ENCODE data around the gene BCL2L11. TPM values are rescaled to one million over a fixed set of nuclear protein-coding genes. Genes with fewer than 3 reads are reported as not detected.
A peak's percentile ranks its signal among the peaks of the same experiment; 100 is the strongest.

The BCL2L11 gene
- total and polyA plus RNA-seq, 9 of the 15 experiments (the other 6 are each of a cell fraction or from before 2014, with no cell fraction given): 2.2 to 18.8 (median 5.0) TPM

DNA sequence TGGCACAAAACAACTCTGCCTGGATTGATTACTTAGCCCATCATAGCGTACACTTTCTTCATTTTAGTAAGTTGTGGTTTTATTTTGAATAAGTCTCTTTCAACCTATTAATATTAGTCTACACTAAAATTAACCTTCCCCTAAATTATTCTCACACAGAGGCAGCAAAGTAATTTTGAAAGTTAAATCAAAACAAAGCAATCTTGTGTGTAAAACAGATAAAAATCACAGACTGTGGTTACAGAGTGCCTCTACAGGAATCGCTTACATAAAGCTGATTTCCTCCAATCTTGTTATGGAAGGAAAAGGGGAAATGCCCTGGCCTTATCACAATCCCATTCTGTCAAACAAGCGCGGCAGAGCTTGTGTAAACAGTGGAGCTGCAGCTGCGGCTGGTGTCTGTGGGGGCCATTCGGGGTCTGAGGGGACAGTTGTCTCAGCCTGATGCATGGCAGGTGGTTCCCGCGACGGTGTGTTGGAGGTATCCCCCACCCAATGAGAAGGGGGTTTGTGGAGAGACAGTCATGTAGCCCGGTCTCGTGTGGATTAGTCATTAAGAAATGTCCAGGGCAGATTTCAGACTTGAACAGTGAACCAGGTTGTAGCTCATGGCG, 42.1 kb downstream of the BCL2L11 start (continued):
- TF ChIP-seq, protein P1, sequence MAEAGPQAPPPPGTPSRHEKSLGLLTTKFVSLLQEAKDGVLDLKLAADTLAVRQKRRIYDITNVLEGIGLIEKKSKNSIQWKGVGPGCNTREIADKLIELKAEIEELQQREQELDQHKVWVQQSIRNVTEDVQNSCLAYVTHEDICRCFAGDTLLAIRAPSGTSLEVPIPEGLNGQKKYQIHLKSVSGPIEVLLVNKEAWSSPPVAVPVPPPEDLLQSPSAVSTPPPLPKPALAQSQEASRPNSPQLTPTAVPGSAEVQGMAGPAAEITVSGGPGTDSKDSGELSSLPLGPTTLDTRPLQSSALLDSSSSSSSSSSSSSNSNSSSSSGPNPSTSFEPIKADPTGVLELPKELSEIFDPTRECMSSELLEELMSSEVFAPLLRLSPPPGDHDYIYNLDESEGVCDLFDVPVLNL (CRISPR knock-in tag; IDR thresholded peaks at IDR 0.05; ENCODE audit: low read depth): no peak
- TF ChIP-seq, protein P2, sequence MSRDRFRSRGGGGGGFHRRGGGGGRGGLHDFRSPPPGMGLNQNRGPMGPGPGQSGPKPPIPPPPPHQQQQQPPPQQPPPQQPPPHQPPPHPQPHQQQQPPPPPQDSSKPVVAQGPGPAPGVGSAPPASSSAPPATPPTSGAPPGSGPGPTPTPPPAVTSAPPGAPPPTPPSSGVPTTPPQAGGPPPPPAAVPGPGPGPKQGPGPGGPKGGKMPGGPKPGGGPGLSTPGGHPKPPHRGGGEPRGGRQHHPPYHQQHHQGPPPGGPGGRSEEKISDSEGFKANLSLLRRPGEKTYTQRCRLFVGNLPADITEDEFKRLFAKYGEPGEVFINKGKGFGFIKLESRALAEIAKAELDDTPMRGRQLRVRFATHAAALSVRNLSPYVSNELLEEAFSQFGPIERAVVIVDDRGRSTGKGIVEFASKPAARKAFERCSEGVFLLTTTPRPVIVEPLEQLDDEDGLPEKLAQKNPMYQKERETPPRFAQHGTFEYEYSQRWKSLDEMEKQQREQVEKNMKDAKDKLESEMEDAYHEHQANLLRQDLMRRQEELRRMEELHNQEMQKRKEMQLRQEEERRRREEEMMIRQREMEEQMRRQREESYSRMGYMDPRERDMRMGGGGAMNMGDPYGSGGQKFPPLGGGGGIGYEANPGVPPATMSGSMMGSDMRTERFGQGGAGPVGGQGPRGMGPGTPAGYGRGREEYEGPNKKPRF (IDR thresholded peaks at IDR 0.05; ENCODE audit: low read depth, low read length): no peak
- TF ChIP-seq, protein P3, sequence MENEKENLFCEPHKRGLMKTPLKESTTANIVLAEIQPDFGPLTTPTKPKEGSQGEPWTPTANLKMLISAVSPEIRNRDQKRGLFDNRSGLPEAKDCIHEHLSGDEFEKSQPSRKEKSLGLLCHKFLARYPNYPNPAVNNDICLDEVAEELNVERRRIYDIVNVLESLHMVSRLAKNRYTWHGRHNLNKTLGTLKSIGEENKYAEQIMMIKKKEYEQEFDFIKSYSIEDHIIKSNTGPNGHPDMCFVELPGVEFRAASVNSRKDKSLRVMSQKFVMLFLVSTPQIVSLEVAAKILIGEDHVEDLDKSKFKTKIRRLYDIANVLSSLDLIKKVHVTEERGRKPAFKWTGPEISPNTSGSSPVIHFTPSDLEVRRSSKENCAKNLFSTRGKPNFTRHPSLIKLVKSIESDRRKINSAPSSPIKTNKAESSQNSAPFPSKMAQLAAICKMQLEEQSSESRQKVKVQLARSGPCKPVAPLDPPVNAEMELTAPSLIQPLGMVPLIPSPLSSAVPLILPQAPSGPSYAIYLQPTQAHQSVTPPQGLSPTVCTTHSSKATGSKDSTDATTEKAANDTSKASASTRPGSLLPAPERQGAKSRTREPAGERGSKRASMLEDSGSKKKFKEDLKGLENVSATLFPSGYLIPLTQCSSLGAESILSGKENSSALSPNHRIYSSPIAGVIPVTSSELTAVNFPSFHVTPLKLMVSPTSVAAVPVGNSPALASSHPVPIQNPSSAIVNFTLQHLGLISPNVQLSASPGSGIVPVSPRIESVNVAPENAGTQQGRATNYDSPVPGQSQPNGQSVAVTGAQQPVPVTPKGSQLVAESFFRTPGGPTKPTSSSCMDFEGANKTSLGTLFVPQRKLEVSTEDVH (IDR thresholded peaks at IDR 0.05; ENCODE audit: low read depth, partially characterized antibody): no peak
- TF ChIP-seq ILK (tag; IDR thresholded peaks at IDR 0.05; ENCODE audit: borderline replicate concordance, low read depth): no peak
- TF ChIP-seq HDAC1 (IDR thresholded peaks at IDR 0.05): peak; percentile 76 to 100; a peak in 2 of 4 replicates
- TF ChIP-seq, protein P4, sequence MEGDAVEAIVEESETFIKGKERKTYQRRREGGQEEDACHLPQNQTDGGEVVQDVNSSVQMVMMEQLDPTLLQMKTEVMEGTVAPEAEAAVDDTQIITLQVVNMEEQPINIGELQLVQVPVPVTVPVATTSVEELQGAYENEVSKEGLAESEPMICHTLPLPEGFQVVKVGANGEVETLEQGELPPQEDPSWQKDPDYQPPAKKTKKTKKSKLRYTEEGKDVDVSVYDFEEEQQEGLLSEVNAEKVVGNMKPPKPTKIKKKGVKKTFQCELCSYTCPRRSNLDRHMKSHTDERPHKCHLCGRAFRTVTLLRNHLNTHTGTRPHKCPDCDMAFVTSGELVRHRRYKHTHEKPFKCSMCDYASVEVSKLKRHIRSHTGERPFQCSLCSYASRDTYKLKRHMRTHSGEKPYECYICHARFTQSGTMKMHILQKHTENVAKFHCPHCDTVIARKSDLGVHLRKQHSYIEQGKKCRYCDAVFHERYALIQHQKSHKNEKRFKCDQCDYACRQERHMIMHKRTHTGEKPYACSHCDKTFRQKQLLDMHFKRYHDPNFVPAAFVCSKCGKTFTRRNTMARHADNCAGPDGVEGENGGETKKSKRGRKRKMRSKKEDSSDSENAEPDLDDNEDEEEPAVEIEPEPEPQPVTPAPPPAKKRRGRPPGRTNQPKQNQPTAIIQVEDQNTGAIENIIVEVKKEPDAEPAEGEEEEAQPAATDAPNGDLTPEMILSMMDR (IDR thresholded peaks at IDR 0.05 in 2 of 3, conservative IDR thresholded peaks at IDR 0.05 in 1 of 3; ENCODE audit: insufficient read depth in 2 of 3, low read depth in 1 of 3, low read length in 3 of 3): no peak
- TF ChIP-seq KHSRP (IDR thresholded peaks at IDR 0.05): peak; percentile 23; the same call in 1 of the 2 replicates
- TF ChIP-seq, protein P5, sequence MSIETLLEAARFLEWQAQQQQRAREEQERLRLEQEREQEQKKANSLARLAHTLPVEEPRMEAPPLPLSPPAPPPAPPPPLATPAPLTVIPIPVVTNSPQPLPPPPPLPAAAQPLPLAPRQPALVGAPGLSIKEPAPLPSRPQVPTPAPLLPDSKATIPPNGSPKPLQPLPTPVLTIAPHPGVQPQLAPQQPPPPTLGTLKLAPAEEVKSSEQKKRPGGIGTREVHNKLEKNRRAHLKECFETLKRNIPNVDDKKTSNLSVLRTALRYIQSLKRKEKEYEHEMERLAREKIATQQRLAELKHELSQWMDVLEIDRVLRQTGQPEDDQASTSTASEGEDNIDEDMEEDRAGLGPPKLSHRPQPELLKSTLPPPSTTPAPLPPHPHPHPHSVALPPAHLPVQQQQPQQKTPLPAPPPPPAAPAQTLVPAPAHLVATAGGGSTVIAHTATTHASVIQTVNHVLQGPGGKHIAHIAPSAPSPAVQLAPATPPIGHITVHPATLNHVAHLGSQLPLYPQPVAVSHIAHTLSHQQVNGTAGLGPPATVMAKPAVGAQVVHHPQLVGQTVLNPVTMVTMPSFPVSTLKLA (conservative IDR thresholded peaks at IDR 0.05): peak in 1 of 2 experiments; percentile 74; a peak in 2 of 4 replicates
- no peak for TF ChIP-seq ZNF41 (CRISPR knock-in tag; conservative IDR thresholded peaks at IDR 0.05)
- no peak for TF ChIP-seq ZBTB8A (IDR thresholded peaks at IDR 0.05; ENCODE audit: partially characterized antibody)
- no peak; the same call in 1 of the 2 replicates for TF ChIP-seq GABPA (tag; conservative IDR thresholded peaks at IDR 0.05; ENCODE audit: low read depth)
- TF ChIP-seq HMG20B (CRISPR knock-in tag; IDR thresholded peaks at IDR 0.05): 0 out of 2 replicates have a peak, but pooled peaks have one; percentile 75
- no peak for TF ChIP-seq NFXL1 (CRISPR knock-in tag; IDR thresholded peaks at IDR 0.05)
- TF ChIP-seq TCF3 (CRISPR knock-in tag; IDR thresholded peaks at IDR 0.05): peak; percentile 72
- no peak for TF ChIP-seq SAFB (IDR thresholded peaks at IDR 0.05; ENCODE audit: borderline replicate concordance, low read depth, low read length)
- no peak for TF ChIP-seq SRF (CRISPR knock-in tag; IDR thresholded peaks at IDR 0.05)
- no peak for TF ChIP-seq CREB1 (IDR thresholded peaks at IDR 0.05)
- no peak for TF ChIP-seq CREB1 (CRISPR knock-in tag; IDR thresholded peaks at IDR 0.05)
